GM19452 (cell line): Measurements from ENCODE around the gene FRMD5.

Source experiments
- ATAC-seq: cut with Tn5 transposase; IDR thresholded peaks from one replicate; pipeline ENCODE4 v1.9.1; 2021; ENCODE audit not compliant: unreplicated experiment

FRMD5 gene

DNA sequence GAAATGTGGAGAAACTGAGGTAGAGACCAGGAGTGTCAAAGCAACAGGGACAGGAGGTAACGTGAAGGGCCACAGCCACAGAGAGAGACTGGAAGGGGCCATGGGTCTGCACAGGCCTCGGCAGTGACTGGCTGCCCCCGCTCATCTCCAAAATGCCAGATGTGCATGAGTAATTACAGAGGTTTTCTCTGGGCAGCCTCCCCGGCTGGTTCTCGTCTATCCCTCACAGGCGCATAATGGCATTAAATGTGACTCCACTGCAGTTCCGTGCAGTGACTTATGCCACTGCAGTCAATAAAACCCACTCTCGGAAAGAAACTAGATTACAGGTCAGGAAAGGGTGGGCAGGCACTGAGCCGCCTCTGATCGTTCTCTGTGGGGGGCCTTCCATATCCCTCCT lies 293.6 kb downstream of the FRMD5 start:
- ATAC-seq, result no peak

DNA sequence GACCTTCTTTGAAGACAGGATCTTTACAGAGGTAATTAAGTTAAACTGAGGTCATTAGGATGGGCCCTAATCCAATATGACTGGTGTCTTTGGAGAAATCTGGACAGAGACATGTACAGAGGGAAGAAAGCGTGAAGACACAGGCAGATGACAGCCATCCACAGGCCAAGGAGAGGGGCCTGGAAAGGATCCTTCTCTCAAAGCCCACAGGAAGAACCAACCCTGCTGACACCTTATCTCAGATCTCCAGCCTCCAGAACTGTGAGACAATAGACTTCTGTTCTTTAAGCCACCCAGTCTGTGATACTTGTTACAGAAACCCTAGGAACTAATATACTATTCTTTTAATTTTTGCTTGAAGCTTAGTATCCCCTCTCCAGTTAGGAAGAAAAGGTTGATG lies 294.1 kb downstream of the FRMD5 start:
- no peak for ATAC-seq

DNA sequence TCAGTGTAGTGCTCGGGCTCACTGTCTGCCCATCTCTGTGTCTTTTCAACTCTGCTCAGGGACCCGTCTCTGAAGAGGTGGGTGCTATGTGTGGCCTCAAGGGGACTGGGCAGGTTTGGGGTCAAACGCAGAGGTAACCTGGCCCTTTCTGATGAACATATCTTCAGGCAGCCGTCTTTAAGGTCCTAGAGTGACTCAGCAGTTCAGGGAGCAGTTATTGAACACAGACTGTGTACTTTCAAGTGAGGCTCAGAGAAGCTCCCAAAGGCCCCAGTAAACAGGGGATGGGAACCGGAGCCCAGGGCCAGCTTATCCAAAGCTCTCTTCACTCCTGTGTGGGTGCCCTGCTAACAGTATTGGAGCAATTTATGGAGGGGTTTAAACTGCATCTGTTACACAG lies 295.1 kb downstream of the FRMD5 start:
- no peak for ATAC-seq

DNA sequence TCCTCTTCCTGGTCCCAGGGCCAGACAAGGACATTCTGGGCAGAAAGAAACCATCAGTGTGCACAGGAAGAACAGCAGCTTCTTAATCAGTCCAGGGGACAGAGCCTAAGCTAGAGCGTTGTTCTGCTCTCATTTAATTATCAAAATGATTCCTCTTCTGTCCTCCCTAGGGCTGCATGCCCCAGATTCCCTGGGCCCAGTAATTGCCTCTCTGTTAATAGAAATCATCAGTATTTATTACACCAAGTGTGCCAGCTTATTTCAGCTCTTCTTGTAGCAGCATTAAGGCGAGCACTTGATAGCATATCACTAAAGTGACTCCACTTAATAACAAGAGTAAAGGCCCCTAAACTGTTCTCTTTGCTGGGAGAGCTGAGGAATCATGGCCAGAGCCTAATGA lies 296.2 kb downstream of the FRMD5 start:
- ATAC-seq, result no peak

DNA sequence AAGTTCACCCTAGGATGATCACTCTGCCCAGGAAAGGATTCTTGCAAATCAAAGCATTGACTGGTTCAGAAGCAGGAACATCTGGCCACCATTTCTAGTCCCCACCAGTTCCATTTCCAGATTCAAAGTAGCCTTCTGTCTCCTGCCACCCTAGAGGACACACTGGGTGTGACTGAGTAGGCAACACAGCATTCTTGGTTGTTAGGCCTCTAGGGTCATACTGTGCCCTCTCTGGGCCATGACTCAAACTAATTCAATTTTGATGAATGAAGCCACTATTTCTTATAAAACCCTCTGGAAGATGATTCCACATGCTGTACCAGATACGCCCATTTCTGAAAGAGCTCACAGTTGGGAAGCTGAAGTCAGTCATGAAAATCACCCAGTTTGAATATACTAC lies 298.5 kb downstream of the FRMD5 start:
- no peak for ATAC-seq

DNA sequence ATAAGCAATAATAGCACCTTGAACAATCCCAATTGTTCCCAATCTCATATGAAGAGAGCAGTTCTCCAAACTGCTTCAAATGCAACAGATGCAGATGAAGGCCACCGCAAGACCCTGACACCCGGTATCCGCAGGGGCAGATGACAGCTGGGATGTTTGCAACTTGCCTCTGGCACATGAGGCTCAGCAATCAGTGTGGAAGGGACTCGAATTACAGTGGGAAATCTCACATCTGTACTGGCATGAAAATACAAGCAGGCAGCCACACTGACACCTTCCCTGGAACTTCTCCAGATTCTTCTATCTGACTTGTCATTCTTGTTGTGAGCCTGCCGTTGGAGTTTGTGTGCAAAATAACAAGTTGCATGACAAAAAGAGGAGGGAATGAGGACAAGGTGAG lies 299.5 kb downstream of the FRMD5 start:
- no peak for ATAC-seq

DNA sequence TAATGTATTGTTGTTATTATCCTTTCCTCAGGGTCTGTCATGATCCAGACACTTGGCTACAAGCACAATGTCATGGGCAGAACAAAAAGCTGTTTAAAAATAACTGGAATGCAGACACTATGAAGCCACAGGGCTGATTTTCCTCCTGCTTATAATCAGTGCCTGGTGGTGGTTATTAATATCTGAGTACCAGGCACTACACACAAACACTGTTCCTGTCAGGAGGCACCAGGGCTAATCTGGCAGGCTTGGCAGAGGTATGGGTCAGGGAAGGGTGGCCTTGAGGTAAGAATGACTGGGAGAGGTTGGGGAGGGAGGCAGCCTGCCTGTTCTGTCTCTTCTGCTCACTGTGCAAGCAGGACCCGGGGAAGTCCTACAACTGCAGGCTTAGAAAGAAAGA lies 301.1 kb downstream of the FRMD5 start:
- no peak for ATAC-seq

DNA sequence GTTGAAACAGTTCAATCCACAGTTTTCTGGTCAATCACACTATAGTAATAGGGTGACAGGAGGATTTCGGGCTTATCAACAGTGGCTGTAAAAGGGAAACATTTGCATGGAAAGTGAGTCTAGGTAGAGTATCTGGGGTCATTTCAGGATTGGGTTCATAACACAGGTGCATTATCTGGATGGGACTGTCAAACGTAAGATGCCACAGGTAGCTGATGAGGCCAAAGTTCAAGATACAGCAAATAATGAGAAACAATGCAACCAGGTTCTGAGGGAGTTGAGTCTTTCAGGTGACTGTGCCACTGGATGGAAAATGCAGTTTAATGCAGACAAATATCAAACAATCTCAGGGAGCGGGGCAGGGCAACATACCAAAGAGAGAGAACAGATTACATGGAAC lies 306.0 kb downstream of the FRMD5 start:
- ATAC-seq, result no peak

DNA sequence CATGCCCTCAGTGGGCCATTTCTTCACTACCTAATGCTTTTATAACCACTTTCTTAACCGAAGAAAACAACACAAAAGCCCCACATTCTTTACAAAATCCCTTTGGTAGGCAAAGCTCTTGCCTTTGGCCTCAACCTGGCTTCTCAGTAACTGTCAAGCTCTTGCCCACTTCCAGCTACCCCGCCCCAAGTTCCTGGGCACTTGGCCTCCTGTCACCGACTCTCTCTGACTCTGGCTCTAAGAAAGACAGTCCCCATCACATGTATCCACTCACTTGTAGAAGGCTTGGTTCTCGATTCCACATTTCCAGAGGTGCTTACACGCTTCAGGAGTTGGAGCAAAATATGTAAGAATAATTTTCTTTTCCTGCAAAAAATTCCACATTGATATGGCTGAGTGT lies 307.2 kb downstream of the FRMD5 start:
- no peak for ATAC-seq

DNA sequence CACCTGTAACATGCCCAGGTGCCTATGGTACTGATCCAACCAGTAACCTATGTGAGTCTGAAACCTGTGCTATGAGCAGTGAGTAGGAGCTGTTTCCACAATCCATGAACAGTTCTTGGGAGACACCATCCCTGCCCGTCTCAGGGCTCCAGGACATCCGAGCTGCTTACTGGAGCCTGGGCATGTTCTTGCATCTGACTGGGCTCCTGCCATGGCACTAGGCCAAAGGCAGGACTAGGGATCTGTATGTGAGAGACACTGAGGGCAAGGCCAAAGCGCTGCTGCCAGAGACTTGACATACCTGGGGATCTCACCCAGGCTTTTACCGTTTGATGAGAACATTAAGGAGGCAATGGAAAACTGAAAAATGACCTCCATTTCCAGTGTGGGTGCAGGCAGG lies 308.5 kb downstream of the FRMD5 start:
- ATAC-seq, result no peak

DNA sequence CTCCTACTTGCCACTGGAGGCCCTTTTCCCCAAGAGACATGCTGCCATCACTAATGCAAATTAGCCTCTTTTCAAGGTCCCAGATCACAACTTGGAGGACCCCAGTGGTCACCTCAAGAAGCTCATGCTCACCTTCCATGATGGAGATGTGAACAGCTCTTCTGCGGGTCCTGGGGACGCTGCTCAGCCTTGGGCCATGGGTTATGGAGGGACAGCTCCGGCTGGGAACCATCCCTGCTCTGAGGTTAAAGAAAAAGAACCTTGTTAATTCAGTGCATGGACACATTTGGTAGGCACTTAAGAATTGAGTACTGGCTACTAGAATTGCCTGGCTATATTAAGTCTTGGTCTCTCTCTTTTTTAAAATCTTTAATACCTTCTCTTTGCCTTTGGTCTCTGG lies 311.5 kb downstream of the FRMD5 start:
- ATAC-seq, result no peak

DNA sequence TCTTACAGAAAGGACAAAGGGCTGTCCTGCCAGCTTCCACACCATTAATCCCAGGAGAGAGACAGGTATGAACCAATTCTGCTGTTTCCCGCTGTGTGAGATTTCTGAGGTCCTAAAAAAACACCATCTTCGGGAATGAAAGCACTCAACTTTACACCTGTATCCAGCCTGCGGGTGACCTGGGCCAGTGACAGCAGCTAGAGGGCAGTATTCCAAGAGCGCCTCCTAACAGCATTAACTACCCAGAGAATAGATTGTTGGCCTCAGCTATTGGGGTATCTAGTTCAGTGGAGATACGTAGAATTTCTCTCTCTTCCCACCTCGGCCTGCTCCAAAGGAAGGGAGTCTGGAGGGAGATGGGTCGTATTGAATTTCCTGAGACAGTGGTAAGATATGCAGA lies 313.1 kb downstream of the FRMD5 start:
- ATAC-seq, result no peak

DNA sequence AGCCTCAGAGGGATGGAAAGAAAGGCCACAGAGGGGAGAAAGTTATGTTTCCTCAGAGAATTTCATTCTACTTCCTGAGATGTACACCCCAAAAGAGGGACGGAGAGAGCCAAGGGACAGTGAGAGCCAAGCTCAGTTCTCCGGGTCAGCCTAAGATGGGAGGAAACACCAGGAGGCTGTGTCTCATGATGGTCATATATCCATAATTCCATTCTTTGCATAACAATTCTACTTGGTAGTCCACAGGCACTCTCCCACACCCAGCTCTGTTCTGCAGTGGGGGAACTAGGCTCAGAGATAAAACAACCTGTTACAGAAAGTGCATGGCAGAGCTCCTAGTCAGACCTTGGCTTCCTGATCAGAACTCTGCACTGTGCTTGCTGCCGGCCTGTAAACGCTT lies 313.8 kb downstream of the FRMD5 start:
- ATAC-seq, result no peak

DNA sequence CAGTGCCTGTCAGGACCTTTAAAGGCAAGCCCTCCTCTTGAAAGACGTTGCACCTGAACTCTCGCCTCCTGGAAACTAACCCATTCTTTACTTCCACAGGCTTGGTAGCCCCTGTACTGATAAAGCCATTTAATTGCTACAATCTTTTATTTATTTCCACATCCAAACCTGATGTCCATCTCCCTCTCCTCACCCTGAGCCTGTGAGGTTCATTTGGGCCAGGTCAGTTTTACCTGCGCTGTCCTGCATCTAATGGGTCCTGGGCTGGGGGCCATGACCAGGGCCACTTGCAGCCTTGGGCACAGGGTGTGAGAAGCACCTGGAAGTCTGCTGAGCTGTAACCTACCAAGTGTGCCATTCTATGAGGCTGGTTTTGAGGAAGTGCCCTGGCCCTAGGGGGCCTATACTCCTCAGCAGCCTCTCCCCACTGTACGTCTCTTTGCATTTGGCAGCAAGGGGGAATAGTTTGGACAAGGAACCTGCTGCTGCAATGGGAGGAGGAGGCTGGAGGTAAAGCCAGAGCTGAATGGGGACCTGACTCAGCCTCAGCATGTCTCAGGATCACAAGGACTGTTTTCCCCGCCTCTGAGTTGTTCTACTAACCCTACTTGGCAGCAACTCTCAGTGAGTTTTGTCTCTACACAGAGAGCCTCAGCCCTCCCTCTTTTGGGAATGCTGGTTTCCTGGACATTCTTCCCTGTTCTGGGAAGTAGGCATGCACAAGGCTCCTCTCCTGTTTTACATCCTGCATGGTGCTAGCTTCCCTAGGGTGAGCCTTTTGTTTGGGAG lies 314.5 kb downstream of the FRMD5 start:
- no peak for ATAC-seq

DNA sequence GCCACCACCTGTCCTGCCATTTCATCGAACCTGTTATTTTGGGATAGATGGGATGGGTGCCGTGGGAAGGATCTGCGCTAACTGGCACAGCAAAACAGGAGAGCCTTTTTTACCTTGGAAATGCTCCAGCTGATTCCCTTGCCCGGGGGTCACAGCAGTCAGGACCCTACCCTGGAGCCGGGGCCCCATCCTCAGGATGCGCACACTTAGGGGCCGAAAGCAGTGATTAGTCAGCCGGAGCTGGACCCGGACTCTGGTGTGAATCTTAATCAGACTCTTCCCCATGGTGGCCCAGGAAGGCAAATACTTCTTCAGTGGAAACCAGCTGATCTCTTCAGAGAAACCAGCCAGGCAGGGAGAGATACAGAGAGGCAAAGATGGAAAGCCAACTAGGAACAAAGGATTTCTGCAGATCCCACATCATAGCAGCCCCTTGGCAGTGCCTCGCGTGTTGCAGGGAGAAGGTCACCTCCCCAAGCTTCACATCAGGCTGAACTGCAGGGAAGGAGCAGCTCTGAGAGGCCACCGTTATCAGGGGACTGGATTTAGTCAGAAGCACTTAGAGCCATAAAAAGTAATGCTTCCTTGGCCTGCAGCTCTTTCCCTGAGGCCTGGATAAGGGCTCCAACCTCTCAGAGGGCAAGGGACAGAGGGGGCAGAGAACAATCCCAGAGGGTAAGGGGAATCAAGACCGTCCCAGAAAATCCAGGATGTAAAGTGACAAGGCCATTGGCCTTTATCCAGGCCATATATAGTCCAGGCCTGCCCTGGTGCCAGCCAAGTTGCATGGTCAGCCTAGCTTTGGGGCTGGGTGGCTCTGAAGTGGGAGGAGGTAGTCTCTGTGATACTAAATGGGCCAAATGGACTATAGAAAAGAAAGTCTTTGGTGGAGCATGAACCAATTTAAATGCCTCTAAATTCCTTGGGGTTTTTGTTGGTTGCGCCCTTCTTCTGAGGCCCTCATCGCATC lies 315.4 kb downstream of the FRMD5 start:
- no peak for ATAC-seq

DNA sequence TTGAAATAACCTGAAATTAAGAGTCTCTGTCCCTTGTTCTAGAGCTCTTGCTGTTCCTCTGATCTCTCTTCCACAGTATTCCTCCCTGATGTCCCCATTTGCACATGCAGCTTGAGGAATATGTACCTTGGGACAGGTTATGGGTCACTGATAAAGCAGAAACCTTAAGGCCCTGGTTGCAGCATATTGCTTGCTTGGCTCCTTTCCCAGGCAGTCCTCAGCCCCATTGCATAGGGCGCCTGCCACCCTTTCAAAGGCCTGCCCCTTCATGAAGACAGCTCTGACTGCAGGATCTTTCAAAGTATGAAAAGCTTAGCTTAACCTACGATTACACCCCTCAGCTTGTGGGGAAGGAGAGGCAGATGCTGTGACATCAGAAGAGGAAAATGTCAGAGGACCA lies 316.6 kb downstream of the FRMD5 start:
- ATAC-seq, result no peak

DNA sequence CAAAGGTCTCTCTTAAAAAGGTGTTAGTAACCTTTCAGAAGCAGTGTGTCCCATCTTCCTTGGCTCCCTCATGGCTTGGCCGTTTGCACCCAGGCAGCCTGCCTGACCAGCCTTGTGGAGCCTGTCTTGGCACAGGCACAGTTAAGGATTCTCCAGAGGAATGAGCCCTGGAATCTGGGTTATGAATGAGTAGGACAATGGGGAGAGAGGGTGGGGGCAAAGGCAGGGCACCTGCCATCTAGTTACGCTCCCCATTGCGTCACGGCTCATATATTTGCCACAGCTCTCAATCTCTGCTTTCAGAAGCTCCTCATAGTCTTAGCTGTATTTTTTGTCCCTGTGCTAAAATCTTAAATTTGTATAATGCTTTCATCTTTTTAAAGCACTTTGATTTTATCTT lies 317.7 kb downstream of the FRMD5 start:
- ATAC-seq, result no peak

DNA sequence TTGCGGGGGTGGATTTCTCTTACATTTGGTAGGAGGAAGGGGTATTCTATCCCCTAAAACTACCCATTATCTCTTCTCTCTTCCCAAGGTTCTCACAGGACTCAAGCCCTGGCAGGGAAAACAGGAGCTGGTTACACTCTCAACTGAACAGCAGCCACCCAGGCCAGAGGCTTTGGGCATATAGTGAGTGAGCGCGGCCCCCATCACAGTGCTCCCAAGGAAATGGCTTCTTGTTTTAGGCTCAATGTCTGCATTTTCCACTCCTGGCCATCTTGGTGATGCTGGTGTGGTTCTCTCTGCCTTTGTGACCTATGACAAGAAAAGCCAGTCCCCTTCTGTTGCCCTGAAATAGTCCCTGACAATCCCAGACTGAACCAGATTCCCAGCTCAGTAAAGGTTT lies 318.2 kb downstream of the FRMD5 start:
- ATAC-seq, result no peak

DNA sequence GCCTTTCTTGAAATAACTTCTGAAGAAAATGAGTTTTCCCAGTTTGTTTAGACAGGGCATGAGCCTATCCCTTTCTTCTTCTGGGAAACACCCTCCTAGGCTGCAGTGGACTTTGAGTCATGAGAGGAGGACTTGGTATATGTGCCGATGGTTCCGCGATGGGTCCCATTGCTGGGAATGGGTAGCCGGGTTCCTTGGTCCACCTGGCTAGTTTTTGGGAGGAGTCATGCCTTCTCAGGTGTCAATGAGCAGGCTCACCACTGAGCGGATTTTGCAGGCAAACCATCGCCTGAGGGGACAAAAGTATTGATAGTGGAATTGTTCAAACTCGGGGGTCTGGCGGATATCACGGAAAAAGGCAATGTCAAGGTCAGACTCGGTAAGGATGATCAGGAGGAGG lies 321.4 kb downstream of the FRMD5 start:
- ATAC-seq, result no peak

DNA sequence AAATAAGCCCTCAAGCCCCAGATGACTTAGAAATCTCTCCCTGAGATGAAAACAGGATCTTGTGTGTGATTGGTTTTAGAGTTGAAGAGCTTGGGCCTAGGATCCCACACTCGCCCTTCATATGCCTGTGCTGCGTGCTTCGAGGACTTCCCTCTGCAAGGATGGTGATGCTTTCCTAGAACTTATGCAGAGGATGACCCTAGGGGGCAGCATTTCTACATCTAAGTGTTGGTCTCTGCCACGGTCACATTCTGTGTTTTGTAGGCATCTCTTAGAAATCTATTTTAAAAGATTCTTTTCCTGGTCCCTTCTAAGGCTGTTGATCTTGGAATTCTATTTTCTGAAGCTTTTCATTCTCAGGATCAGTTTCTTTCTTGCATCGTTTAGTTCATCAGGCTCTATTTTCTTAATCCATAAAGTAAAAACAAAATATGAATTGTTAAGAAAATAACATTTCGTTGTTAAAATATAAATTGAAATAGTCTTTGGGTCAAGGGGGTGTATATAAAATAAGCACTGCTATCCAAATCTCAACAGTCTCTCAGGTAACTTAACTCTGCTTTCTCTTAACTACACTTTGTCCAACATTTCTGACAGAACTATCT lies 322.6 kb downstream of the FRMD5 start:
- ATAC-seq, result no peak

DNA sequence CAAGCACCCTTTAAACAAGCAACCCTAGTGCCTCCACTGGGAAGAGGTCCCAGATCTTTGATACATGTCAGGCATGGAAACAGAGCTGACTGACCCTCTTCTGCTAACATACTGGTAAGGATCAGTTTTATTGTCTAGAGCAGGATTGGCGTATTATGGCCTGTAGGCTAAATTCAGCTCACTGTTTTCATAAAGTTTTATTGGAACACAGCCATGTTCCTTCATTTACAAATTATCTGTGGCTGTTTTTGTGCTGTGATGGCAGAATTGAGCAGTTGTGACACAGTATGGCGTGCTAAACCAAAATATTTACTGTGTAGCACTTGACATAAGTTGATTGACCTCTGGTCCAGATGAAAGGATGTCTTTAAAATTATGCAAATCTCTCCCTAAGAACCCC lies 323.2 kb downstream of the FRMD5 start:
- no peak for ATAC-seq

DNA sequence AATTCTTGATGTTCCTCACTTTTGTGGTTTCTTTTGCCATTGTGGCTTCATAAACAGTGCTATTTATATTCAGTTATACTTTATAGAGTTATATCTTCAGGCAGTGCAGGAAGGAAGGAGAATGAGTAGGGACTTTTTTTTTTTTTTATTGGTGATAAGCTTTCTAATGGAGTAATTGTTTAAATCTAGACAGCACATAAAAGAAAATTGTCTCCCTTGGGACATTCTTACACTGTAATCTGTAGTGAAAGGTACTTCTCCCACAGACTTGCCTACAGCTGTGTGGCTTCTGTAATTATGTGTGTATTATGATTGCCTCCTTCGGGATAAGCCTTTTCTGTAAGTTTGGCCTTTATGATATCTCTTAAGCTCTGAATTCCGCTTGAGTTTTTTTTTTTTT lies 326.7 kb downstream of the FRMD5 start:
- ATAC-seq, result no peak
